Mesothelial cell of epicardium (in vitro differentiated cells): ENCODE data around the gene CTBP1. TPM values are rescaled to one million over a fixed set of nuclear protein-coding genes. Genes with fewer than 3 reads are reported as not detected.
"Not testable (repeated sequence)": the region's sequence is repeated elsewhere in the genome, so short reads cannot be mapped to it uniquely, and the experiment has no call there.

Experiments
- DNase-seq, 2 experiments: peaks; one replicate each; pipeline ENCODE4 v3.0.0; 2021; ENCODE audit warnings: low spot score in 2 of 2; ENCODE audit not compliant: unreplicated experiment in 2 of 2
- H3K27ac Mint-ChIP-seq: 2 replicates; pipeline ENCODE4 v1.8.0; 2021; ENCODE audit warnings: mixed read lengths
- H3K27me3 Mint-ChIP-seq: 2 replicates; pipeline ENCODE4 v1.8.0; 2021; ENCODE audit warnings: low read depth, mixed read lengths
- H3K36me3 Mint-ChIP-seq: 2 replicates; pipeline ENCODE4 v1.8.0; 2021; ENCODE audit warnings: mixed read lengths
- H3K4me1 Mint-ChIP-seq: 2 replicates; pipeline ENCODE4 v1.8.0; 2021; ENCODE audit warnings: mixed read lengths
- H3K4me3 Mint-ChIP-seq: 2 replicates; pipeline ENCODE4 v1.8.0; 2021; ENCODE audit warnings: mild to moderate bottlenecking, moderate library complexity, mixed read lengths
- H3K9me3 Mint-ChIP-seq: 2 replicates; pipeline ENCODE4 v1.8.0; 2021; ENCODE audit warnings: mixed read lengths
- CTCF ChIP-seq: fragments of 200-600 bp; sonication (generic); IDR thresholded peaks from one replicate; pipeline ENCODE4 v1.5.0; 2021; ENCODE audit warnings: antibody characterized with exemption; ENCODE audit not compliant: unreplicated experiment
- total RNA-seq: library from RNA; stranded (reverse); gene quantifications from 3 replicates; pipeline ENCODE4 v1.2.1, GENCODE V29; 2021

The CTBP1 gene
- total RNA-seq, 1 donor from 2014 or later, result 194 TPM

GRCh38 chr4:1295405-1296055, 46.6 kb upstream of the CTBP1 start:
- DNase-seq, result no peak
- H3K4me3 Mint-ChIP-seq, result no peak overlapping the region
- H3K36me3 Mint-ChIP-seq, result peaks cover 6% of the 10 kb centered on the region

GRCh38 chr4:1294891-1295290, 46.0 kb upstream of the CTBP1 start:
- Mint-ChIP-seq H3K4me1 (peaks cover 31% of the 10 kb centered on the region), H3K36me3 (peaks cover 6% of the 10 kb centered on the region), H3K27ac (peak overlapping the region; percentile 25), H3K27me3 (no peaks in the 10 kb centered on the region), H3K9me3 (no peaks in the 10 kb centered on the region), H3K4me3 (no peak overlapping the region)
- no peak for DNase-seq
- TF ChIP-seq CTCF, result no peak

More at GRCh38 chr4:1295405-1296055, 46.6 kb upstream of the CTBP1 start:
- Mint-ChIP-seq H3K27me3 (no peaks in the 10 kb centered on the region), H3K27ac (no peak overlapping the region), H3K9me3 (no peaks in the 10 kb centered on the region), H3K4me1 (peaks cover 31% of the 10 kb centered on the region)
- TF ChIP-seq CTCF, result no peak

- Mint-ChIP-seq H3K27me3 (no peaks in the 10 kb centered on the region), H3K9me3 (no peaks in the 10 kb centered on the region), H3K27ac (no peak overlapping the region), H3K4me3 (no peak overlapping the region), H3K36me3 (peaks cover 6% of the 10 kb centered on the region), H3K4me1 (peaks cover 31% of the 10 kb centered on the region)
- DNase-seq, result no peak
- TF ChIP-seq CTCF, result no peak
Observed at GRCh38 chr4:1294424-1294823, 45.5 kb upstream of the CTBP1 start.

GRCh38 chr4:1293991-1294390, 45.1 kb upstream of the CTBP1 start:
- Mint-ChIP-seq H3K4me1 (peaks cover 32% of the 10 kb centered on the region), H3K36me3 (peaks cover 6% of the 10 kb centered on the region), H3K9me3 (no peaks in the 10 kb centered on the region), H3K4me3 (no peak overlapping the region), H3K27me3 (no peaks in the 10 kb centered on the region), H3K27ac (no peak overlapping the region)
- TF ChIP-seq CTCF, result no peak
- no peak for DNase-seq

GRCh38 chr4:1293531-1293941, 44.6 kb upstream of the CTBP1 start:
- no peak for TF ChIP-seq CTCF
- H3K27me3 Mint-ChIP-seq, result no peaks in the 10 kb centered on the region
- no peak overlapping the region for H3K4me3 Mint-ChIP-seq
- H3K27ac Mint-ChIP-seq, result no peak overlapping the region
- DNase-seq, result no peak
- no peaks in the 10 kb centered on the region for H3K9me3 Mint-ChIP-seq
- H3K36me3 Mint-ChIP-seq, result peaks cover 6% of the 10 kb centered on the region
- H3K4me1 Mint-ChIP-seq, result peaks cover 36% of the 10 kb centered on the region

- not testable (repeated sequence) for H3K4me3 Mint-ChIP-seq, H3K27me3 Mint-ChIP-seq, H3K27ac Mint-ChIP-seq, H3K36me3 Mint-ChIP-seq, H3K9me3 Mint-ChIP-seq, DNase-seq
- H3K4me1 Mint-ChIP-seq, result peaks cover 36% of the 10 kb centered on the region
Observed at GRCh38 chr4:1292703-1293011, 43.7 kb upstream of the CTBP1 start.
